T1000 (cell line): Measurements from ENCODE around the gene CORO2B.

ENCODE experiments used
- DNase-seq: peaks from one replicate; lab custom pipeline; 2025; ENCODE audit warnings: mixed read lengths; lab: John Stamatoyannopoulos, UW

The CORO2B gene

GRCh38 chr15:68592054-68592453 is 13.3 kb downstream of the CORO2B start:
- DNase-seq, result no peak

- no peak for DNase-seq
Measured at GRCh38 chr15:68592544-68592943, 13.8 kb downstream of the CORO2B start.

- no peak for DNase-seq
Measured at GRCh38 chr15:68593341-68593740, 14.5 kb downstream of the CORO2B start.

GRCh38 chr15:68593828-68594532 is 15.2 kb downstream of the CORO2B start:
- DNase-seq, result no peak

GRCh38 chr15:68594533-68595259 is 15.9 kb downstream of the CORO2B start:
- DNase-seq, result no peak

- DNase-seq, result no peak
Measured at GRCh38 chr15:68595260-68595564, 16.4 kb downstream of the CORO2B start.

- no peak for DNase-seq
Measured at GRCh38 chr15:68595761-68596160, 17.0 kb downstream of the CORO2B start.

GRCh38 chr15:68596691-68597090 is 17.9 kb downstream of the CORO2B start:
- no peak for DNase-seq

GRCh38 chr15:68597581-68597980 is 18.8 kb downstream of the CORO2B start:
- DNase-seq, result no peak

- no peak for DNase-seq
Measured at GRCh38 chr15:68598171-68599152, 19.7 kb downstream of the CORO2B start.

- DNase-seq, result no peak
Measured at GRCh38 chr15:68599153-68599545, 20.4 kb downstream of the CORO2B start.

GRCh38 chr15:68599560-68600071 is 20.8 kb downstream of the CORO2B start:
- peak; percentile 85 for DNase-seq

GRCh38 chr15:68601206-68602197 is 22.7 kb downstream of the CORO2B start:
- DNase-seq, result no peak

GRCh38 chr15:68602459-68603215 is 23.8 kb downstream of the CORO2B start:
- DNase-seq, result no peak

- DNase-seq, result no peak
Measured at GRCh38 chr15:68603216-68603595, 24.4 kb downstream of the CORO2B start.

GRCh38 chr15:68603951-68604350 is 25.2 kb downstream of the CORO2B start:
- DNase-seq, result no peak

- DNase-seq, result peak; percentile 17
Measured at GRCh38 chr15:68604840-68605478, 26.2 kb downstream of the CORO2B start.

GRCh38 chr15:68606375-68606774 is 27.6 kb downstream of the CORO2B start:
- no peak for DNase-seq

- no peak for DNase-seq
Measured at GRCh38 chr15:68608206-68608843, 29.5 kb downstream of the CORO2B start.
